ENCODE results near the gene PLEKHA5. TPM values are rescaled to one million over a fixed set of nuclear protein-coding genes. Genes with fewer than 3 reads are reported as not detected.

PLEKHA5 gene
- total and polyA plus RNA-seq, 4 donors: 4.9 to 88.5 (median 20.9) TPM

- Histone ChIP-seq H3K27ac (ENCODE audit: low read depth in 1 of 2, low read length in 1 of 2) (no peak overlapping the region), H3K27me3 (ENCODE audit: control insufficient read depth in 3 of 3, insufficient read depth in 3 of 3, low read length in 2 of 3) (no peaks in the 10 kb centered on the region), H3K4me1 (ENCODE audit: control insufficient read depth in 5 of 5, insufficient read depth in 5 of 5, low read length in 5 of 5) (no peaks in the 10 kb centered on the region), H3K4me3 (no peak overlapping the region), H3K9ac (ENCODE audit: insufficient read depth in 1 of 2, low read length in 2 of 2) (no peak overlapping the region), H3K9me3 (ENCODE audit: control insufficient read depth in 4 of 4, insufficient read depth in 3 of 4, low read length in 3 of 4) (peaks cover 0 to 2% (median 0%) of the 10 kb centered on the region in 4 donors), H3K36me3 (ENCODE audit: control insufficient read depth in 4 of 4, insufficient read depth in 4 of 4, low read length in 4 of 4) (no peaks in the 10 kb centered on the region)
- ATAC-seq (ENCODE audit: insufficient read depth, low FRiP score): no peak
- TF ChIP-seq CTCF (IDR thresholded peaks at IDR 0.05; ENCODE audit: control extremely low read depth, extremely low read depth): no peak
- 67 to 86% methylated on average over 6 of the region's 6 CpGs for WGBS, 2 donors
- DNase-seq: no peak
Observed at GRCh38 chr12:19421503-19422282, 292.2 kb downstream of the PLEKHA5 start.

GRCh38 chr12:19423166-19423930 is 293.8 kb downstream of the PLEKHA5 start:
- TF ChIP-seq CTCF (IDR thresholded peaks at IDR 0.05; ENCODE audit: control extremely low read depth, extremely low read depth): no peak
- 92 to 95% methylated on average over 12 of the region's 12 CpGs for WGBS, 2 donors

More at GRCh38 chr12:19423166-19423930, 293.8 kb downstream of the PLEKHA5 start:
- H3K9me3 ChIP-seq (ENCODE audit: control insufficient read depth in 4 of 4, insufficient read depth in 3 of 4, low read length in 3 of 4): peaks cover 0 to 3% (median 0%) of the 10 kb centered on the region in 4 donors
- DNase-seq (no peak), ATAC-seq (ENCODE audit: insufficient read depth, low FRiP score) (no peak)
- no peak overlapping the region for H3K4me3 ChIP-seq
- no peaks in the 10 kb centered on the region for H3K27me3 ChIP-seq (ENCODE audit: control insufficient read depth in 3 of 3, insufficient read depth in 3 of 3, low read length in 2 of 3)
- no peak overlapping the region for H3K9ac ChIP-seq (ENCODE audit: insufficient read depth in 1 of 2, low read length in 2 of 2)
- H3K36me3 ChIP-seq (ENCODE audit: control insufficient read depth in 4 of 4, insufficient read depth in 4 of 4, low read length in 4 of 4): no peaks in the 10 kb centered on the region
- no peaks in the 10 kb centered on the region for H3K4me1 ChIP-seq (ENCODE audit: control insufficient read depth in 5 of 5, insufficient read depth in 5 of 5, low read length in 5 of 5)
- H3K27ac ChIP-seq (ENCODE audit: low read depth in 1 of 2, low read length in 1 of 2): no peak overlapping the region

Small RNA genes lying within 50 kb of the gene (small RNA-seq; reads per million reads assigned to genes)
- gene AC091805.2 (ENCODE audit: low replicate concordance) (not detected), gene RN7SL67P (ENCODE audit: low replicate concordance) (not detected)

All from lung (tissue), 13 donors.